Stomach (tissue), 4 donors: ENCODE results near the gene PAQR5.

Experiments used
- EP300 ChIP-seq: sonication (generic); formaldehyde crosslinking; IDR thresholded peaks from one replicate; pipeline ENCODE4 v1.6.1; 2017; ENCODE audit warnings: antibody characterized with exemption
- POLR2A ChIP-seq, 4 donors: fragments of 450-650 bp; IDR thresholded peaks; one replicate each; pipeline ENCODE4 v1.6.1; 2016; ENCODE audit warnings: antibody characterized with exemption in 4 of 4, control low read depth in 2 of 4, mild to moderate bottlenecking in 1 of 4, moderate library complexity in 1 of 4
- POLR2AphosphoS5 ChIP-seq, 3 donors: sonication (generic); formaldehyde crosslinking; IDR thresholded peaks; one replicate each; pipeline ENCODE4 v1.6.1; 2016; ENCODE audit warnings: antibody characterized with exemption in 3 of 3
- TF ChIP-seq, protein P1 (sequence below), 7 experiments: fragments of 450-650 bp in 4 of 7; fragments of 200-600 bp in 3 of 7; sonication (generic) in 3 of 7; IDR thresholded peaks; one replicate each; pipeline ENCODE4 v1.5.1; 2016 to 2019; ENCODE audit warnings: antibody characterized with exemption in 7 of 7, control low read depth in 2 of 7, mild to moderate bottlenecking in 1 of 7

- TF ChIP-seq, protein P1, sequence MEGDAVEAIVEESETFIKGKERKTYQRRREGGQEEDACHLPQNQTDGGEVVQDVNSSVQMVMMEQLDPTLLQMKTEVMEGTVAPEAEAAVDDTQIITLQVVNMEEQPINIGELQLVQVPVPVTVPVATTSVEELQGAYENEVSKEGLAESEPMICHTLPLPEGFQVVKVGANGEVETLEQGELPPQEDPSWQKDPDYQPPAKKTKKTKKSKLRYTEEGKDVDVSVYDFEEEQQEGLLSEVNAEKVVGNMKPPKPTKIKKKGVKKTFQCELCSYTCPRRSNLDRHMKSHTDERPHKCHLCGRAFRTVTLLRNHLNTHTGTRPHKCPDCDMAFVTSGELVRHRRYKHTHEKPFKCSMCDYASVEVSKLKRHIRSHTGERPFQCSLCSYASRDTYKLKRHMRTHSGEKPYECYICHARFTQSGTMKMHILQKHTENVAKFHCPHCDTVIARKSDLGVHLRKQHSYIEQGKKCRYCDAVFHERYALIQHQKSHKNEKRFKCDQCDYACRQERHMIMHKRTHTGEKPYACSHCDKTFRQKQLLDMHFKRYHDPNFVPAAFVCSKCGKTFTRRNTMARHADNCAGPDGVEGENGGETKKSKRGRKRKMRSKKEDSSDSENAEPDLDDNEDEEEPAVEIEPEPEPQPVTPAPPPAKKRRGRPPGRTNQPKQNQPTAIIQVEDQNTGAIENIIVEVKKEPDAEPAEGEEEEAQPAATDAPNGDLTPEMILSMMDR (IDR thresholded peaks at IDR 0.05), result no peak
- TF ChIP-seq POLR2AphosphoS5 (IDR thresholded peaks at IDR 0.05) (no peak), EP300 (no peak), POLR2A (IDR thresholded peaks at IDR 0.05) (no peak)
Observed at GRCh38 chr15:69319384-69320375, 21.0 kb downstream of the PAQR5 start.
